Endothelial cell of umbilical vein (primary cell): ENCODE data around the gene ZNF620.

Source experiments
- CTCF ChIP-seq, 2 donors: IDR thresholded peaks; 1 replicate in 1 of 2; 2 replicates in 1 of 2; pipeline ENCODE4 v1.5.1; 2011; ENCODE audit warnings: low read length in 2 of 2, mild to moderate bottlenecking in 2 of 2, moderate library complexity in 2 of 2, control low read depth in 1 of 2, inconsistent platforms in 1 of 2, low read depth in 1 of 2; ENCODE audit not compliant: insufficient read depth in 1 of 2; ENCODE audit errors: extremely low read depth in 1 of 2
- EZH2 ChIP-seq: IDR thresholded peaks from 2 replicates; pipeline ENCODE4 v1.6.1; 2012; ENCODE audit warnings: borderline replicate concordance, low read depth, mild to moderate bottlenecking, moderate library complexity, low read length, inconsistent platforms; ENCODE audit not compliant: severe bottlenecking
- JUN ChIP-seq: IDR thresholded peaks from 2 replicates; pipeline ENCODE4 v1.6.1; 2011; ENCODE audit warnings: borderline replicate concordance, low read depth; ENCODE audit not compliant: insufficient read length, insufficient read depth
- MYC ChIP-seq: IDR thresholded peaks from one replicate; pipeline ENCODE4 v1.6.1; 2011; ENCODE audit warnings: mild to moderate bottlenecking, low read depth, low read length
- POLR2A ChIP-seq: IDR thresholded peaks from 2 replicates; pipeline ENCODE4 v1.6.1; 2012; ENCODE audit warnings: low read depth, mild to moderate bottlenecking, control low read depth, low read length
- POLR2AphosphoS5 ChIP-seq: IDR thresholded peaks from 2 replicates; pipeline ENCODE4 v1.6.1; 2012; ENCODE audit warnings: low read depth, mild to moderate bottlenecking, control low read depth, low read length, moderate library complexity; ENCODE audit not compliant: insufficient read depth

DNA sequence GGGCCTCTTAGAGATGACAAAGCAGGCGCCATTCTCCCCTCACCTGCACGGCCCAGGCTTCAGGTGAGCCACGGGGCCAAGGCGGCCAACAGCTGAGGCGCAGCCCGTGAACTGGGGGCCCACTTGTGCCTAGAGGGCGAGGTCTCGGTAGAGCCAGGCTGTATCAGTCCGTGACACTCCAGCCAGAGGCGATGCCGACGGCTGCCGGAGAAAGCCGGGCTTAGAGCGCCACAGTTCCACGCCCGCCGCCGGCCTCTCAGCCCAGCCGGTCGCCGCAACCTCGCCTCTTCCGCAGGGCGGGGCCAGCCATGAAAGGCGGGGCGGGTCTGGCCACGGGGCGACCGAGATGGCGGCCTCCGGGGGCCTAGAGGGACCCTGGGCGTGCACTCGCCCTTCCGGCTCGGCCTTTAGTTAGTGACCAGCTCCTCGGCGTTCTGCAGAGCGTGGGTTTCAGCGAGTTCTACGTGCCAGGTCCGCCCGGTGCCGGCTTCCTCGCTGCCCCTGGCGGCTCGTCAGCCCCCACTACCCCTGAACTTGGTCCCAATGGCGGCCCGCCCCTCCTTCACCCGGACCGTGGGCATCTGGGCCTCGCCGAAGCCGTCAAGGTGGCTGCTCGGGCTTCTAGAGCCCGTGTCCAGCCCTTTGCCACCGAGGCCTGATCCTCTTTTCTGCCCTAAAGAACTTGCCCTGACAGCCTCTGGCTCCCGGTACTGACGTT lies 18.9 kb downstream of the ZNF620 start, which contains the start of gene ZNF621:
- TF ChIP-seq POLR2A (peak; percentile 94), MYC (no peak), JUN (no peak), CTCF (IDR thresholded peaks at IDR 0.05; ENCODE audit: extremely low read depth in 1 of 2, insufficient read depth in 1 of 2, low read depth in 1 of 2, low read length in 2 of 2) (no peak), EZH2 (no peak), POLR2AphosphoS5 (peak; percentile 97)
